Jurkat, Clone E6-1 (cell line): Measurements from ENCODE around the gene UGDH.
A peak's percentile ranks its signal among the peaks of the same experiment; 100 is the strongest.
"Not testable (repeated sequence)": the region's sequence is repeated elsewhere in the genome, so short reads cannot be mapped to it uniquely, and the experiment has no call there.

ENCODE experiments used
- DNase-seq: peaks from one replicate; pipeline ENCODE4 v3.0.0-alpha.2; 2011; ENCODE audit warnings: low read depth, low spot score
- H3K4me3 ChIP-seq: 2 replicates; pipeline ENCODE4 v1.5.1; 2011; ENCODE audit warnings: mild to moderate bottlenecking, low read length, control low read depth, moderate library complexity

UGDH gene

DNA sequence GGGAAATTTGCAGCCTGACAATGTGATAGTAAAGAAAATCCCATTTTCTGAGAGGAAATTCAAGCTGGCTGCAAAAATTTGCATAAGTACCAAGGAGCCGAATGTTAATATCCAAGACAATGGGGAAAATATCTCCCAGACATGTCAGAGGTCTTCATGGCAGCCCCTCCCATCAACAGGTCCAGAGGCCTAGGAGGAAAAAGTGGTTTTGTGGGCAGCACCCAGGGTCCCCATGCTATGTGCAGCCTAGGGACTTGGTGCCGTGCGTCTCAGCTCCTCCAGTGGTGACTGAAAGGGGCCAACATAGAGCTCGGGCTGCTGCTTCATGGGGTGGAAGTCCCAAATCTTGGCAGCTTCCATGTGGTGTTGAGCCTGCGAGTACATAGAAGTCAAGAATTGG, 6.3 kb upstream of the UGDH start:
- DNase-seq, result no peak
- H3K4me3 ChIP-seq, result no peak overlapping the region

DNA sequence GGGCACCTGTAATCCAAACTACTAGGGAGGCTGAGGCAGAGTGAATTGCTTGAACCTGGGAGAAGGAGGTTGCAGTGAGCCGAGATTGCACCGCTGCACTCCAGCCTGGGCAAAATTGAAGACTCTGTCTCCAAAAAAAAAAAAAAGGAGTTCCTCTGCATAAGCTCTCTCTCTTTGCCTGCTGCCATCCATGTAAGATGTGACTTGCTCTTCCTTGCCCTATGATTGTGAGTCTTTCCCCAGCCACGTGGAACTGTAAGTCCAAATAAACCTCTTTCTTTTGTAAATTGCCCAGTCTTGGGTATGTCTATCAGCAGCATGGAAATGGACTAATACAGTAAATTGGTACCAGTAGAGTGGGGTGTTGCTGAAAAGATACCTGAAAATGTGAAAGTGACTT, 5.0 kb upstream of the UGDH start:
- not testable (repeated sequence) for DNase-seq, H3K4me3 ChIP-seq

DNA sequence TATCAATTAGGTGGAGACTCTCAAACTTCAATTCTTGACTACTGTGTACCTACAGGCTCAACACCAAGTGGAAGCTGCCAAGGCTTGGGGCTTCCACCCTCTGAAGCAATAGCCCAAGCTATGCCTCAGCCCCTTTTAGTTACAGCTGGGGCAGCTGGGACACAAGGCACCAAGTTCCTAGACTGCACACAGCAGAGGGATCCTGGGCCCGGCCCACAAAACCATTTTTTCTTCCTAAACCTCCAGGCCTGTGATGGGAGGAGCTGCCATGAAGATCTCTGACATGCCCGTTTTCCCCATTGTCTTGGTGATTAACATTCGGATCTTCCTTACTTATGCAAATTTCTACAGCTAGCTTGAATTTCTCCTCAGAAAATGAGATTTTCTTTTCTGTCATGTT, 3.4 kb upstream of the UGDH start:
- no peak overlapping the region for H3K4me3 ChIP-seq
- DNase-seq, result no peak

DNA sequence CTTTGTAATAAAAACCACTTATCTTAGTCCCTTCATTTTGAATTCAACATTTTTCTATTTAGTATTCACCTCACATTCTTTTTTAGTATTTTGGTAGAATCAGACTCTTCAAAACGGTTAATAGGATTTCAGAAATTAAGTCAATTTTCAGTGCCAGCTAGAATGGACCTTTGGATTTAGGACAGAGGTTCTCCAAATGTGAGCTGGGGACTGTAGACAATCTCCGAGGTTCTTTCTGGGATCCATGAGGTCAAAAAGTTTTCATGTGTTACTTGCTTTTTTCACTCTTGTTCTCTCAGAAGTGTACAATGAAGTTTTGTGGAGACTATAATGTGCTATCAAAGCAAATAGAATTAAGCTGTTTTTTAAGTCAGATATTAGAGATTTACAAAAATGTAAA, 2.3 kb upstream of the UGDH start:
- no peak overlapping the region for H3K4me3 ChIP-seq
- DNase-seq, result no peak

DNA sequence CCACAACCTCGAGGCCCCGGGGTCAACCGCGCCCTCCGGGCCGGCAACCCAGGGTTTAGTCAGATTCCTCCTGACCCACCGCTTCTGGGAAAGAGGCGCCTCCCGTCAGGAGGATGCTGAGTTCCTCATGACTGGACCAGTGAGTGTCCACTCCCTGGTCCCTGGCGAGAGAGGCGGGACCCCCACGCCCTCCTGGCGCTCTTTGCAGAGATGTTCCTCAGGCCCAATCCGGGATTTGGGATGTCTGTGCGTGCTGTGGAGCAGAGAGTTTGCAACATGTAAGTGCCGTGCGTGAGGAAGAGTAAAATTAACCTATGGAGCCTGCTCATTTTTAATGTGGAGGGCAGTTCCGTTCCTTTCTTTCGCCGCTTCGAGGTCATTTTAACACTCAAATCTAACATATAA, 824 bp upstream of the UGDH start:
- H3K4me3 ChIP-seq, result peak overlapping the region; percentile 70
- DNase-seq, result no peak

DNA sequence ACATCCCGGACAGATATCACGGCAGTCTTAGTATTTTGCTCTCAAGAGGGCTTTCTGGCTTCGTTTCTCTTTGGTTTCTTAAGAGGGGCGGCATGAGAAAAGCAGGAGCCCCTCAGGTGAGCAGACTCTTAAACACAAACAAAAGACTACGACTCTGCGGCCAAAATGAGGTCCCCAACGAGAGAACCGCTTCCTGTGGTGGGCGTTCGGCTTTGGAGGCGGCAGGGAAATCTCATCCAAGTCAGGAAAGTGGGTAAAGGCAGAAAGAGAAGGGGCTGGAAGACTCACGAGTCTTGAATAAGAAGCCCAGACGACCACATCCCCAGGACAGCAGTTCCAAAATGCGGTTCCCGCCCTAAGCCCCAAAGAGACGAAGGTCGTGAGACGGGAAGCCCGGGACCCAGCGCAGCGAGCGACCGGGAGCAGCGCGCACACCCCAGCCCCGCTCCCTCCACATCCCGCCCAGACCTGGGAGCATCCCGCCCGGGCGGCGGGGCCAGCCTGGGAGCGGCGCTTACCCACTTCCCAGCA, 409 bp downstream of the UGDH start:
- peak overlapping the region; percentile 70 for H3K4me3 ChIP-seq

DNA sequence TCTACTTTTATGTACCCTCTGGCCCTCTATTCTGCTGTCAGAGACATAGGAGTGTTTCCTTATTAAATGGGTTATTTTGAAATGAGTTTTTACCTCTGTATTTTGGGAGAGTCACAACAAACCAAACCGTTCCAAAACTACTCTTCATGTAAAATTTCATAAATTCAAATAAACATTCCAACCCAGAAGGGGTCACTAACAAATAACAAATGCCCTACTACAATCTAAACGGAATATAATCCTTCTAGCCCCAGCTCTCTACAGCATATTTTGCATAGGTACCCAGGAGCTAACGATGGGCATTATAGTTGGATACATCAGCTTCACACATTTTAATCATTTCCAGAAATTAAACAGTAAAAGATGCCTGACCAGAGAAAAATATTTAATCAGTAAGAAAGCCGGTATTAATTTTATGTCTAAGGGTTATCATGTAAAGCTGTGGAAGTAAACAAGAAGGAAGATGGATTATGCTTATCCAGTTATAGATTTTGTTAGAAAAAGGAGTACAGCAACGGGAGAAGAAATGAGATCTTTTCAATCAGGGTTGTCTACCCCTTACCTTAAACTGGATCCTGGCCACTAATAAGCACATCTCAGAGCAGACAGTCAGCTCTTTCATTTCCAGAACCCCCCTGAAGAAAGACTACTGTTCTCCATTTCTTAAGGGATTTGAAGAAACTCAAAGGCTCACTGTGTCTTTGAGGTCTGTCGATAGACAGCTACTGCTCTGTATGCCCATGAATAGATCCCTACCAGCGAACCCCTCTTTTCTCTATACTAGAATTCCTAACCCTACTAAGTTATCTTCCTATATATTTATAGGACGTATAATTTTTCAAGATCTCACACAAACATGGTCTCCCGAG, 1.2 kb downstream of the UGDH start:
- no peak for DNase-seq
- peak overlapping the region; percentile 70 for H3K4me3 ChIP-seq

More for the DNA sequence above, 409 bp downstream of the UGDH start:
- peak; percentile 39 for DNase-seq

DNA sequence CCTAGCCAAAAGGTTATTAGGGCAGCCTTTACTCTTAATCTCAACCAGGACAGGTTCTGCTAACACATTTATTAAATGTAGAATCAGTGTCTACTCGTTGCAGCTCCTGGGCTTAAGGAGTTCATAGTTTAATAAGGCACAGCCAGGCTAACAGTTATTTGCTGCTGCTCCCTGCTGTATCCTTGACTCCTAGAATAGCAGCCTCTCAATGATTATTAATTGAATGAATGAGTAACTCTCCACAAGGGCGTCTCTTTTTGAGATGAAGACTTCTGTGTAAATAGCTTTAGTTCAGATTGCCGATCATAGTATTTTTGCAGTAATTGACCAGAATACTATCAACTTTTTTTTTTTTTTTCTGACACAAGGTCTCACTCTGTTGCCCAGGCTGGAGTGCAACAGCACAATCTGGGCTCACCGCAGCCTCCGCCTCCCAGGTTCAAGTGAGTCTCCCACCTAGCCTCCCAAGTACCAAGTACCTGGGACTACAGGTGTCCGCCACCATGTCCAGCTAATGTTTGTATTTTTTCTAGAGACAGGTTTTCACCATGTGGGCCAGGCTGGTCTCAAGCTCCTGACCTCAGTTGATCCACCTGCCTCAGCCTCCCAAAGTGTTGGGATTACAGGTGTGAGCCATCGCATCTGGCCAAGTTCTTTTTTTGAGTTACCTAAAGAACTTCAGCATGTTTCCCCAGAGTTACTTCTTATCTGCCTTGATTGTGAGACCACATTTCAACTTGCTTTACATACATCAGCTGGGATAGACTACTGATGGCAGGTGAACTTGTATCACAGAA, 2.9 kb downstream of the UGDH start:
- DNase-seq, result no peak
- H3K4me3 ChIP-seq, result no peak overlapping the region

DNA sequence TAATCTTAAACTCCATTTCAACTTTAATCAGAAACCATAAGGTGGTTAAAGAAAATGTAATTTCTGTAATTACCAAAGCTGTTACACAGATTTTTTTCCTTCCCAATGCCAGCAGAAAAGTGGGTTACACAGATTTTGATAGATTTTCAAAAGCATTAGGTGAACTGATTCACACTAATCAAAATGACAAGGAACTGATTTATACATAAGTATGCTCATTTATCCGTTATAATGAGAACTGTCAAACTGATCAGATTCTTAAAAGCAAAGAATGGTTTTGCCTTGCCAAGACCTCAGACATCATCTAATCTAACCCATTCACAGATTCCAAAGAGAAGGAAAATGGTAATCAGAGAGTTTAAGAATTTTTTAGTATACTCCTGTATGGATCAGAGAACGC, 5.2 kb downstream of the UGDH start:
- no peak for DNase-seq
- no peak overlapping the region for H3K4me3 ChIP-seq

DNA sequence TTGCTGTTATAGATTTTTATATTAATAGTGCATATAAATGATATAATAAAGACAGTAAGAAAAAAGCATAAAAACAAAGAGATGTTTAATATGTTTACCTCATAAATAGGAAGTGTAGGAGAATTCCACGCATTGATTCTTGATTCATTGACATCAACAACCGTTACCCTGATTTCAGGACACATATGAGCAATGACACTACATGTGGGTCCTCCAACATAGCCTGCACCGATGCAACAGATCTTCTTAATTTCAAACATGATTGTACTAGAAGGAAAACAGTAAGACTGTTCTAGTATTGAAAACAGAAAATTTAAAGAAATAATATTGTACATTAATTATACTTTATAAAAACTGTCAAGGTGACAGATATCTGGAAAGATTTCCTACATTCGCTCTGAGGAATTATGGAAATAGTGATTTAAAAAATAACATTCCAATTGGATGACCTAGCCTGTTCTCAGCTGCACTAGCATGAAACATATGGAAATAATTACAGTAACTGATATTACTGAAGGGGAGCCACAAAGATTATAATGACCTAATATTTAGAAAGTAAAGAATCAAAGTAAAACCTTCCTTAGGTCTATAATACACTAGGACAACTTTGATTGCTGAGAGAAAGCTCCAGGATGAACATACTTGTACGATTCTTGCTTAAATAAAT, 5.9 kb downstream of the UGDH start:
- no peak overlapping the region for H3K4me3 ChIP-seq
- no peak for DNase-seq

DNA sequence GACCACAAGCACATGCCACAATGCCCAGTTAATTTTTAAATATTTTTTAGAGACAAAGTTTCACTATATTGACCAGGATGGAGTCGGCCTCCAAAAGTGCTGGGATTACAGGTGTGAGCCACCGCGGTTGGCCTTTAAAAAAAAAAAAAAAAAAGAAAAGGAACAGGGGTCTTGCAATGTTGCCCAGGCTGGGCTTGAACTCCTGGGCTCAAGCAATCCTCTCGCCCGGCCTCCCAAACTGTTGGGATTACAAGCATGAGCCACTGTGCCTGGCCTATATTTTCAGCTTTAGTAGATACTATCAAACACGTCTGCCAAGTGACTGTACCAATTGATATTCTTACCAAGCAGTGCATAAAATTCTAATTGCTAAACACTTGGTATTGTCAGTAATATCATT, 8.8 kb downstream of the UGDH start:
- DNase-seq, result no peak
- H3K4me3 ChIP-seq, result no peak overlapping the region

DNA sequence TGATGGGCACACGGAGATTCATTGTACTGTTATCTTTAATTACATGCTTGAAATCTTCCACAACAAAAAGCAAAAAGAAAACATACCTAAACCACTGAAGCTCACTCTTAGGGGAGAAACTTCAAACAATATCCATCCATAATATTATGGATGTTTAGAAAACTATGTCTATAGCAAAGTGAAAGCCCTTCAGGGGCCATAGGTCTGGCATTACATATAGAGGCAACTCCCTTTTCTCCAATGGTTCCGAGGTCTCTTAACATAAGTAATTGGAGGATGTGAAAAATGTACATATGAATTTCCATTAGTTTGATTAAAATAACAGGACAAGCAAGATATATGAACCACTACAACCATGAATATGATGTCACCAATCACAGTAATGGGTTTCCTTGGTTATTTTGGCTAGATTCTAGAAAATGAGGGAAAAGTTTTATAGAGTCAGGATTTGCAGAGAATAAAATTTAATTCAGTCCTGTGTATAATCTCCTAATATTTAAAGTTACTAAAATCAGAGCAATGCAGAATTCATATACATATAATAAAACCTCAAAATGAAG, 10.8 kb downstream of the UGDH start:
- H3K4me3 ChIP-seq, result no peak overlapping the region
- DNase-seq, result no peak

DNA sequence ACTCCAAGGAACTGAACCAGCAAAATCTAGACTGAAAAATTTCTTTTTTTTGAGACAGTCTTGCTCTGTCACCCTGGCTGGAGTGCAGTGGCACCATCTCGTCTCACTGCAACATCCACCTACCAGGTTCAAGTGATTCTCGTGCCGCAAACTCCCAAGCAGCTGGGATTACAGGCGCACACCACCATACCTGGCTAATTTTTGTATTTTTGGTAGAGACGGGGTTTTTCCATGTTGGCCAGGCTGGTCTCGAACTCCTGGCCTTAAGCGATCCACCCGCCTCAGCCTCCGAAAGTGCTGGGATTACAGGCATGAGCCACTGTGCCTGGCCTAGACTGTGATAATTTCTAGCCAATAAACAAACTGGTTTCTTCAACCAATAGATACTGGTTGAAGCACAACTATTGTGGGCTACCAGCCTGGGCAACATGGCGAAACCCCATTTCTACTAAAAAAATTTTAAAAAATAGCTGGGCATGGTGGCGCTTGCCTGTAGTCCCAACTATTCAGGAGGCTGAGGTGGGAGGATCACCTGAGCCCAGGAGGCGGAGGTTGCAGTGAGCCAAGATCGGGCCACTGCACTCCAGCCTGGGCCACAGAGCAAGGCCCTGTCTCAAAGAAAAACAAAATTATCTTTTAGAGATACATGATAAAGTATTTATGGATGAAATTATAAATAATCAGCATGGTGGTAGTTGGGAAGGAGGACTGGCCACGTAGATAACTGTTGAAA, 11.4 kb downstream of the UGDH start:
- H3K4me3 ChIP-seq, DNase-seq: not testable (repeated sequence)

DNA sequence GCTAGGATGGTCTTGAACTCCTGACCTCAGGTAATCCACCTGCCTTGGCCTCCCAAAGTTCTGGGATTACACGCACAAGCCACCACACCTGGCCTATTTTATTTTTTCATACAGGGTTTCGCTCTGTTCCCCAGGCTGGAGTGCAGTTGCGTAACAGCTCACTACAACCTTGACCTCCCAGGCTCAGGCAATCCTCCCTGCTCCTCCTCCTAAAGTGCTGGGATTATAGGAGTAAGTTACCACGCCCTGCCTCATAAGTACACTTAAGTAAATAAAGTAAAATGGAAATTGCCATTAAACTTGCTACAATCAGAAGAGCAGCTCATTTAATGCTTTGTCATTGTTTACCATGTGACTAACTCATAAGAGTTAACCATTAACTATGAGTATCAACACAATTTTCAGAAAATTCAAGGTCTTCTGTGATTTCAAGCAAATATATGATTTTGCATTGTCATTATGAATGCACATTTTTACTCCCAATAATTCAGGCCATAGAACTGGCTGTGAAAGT, 12.3 kb downstream of the UGDH start:
- no peak overlapping the region for H3K4me3 ChIP-seq
- DNase-seq, result no peak

DNA sequence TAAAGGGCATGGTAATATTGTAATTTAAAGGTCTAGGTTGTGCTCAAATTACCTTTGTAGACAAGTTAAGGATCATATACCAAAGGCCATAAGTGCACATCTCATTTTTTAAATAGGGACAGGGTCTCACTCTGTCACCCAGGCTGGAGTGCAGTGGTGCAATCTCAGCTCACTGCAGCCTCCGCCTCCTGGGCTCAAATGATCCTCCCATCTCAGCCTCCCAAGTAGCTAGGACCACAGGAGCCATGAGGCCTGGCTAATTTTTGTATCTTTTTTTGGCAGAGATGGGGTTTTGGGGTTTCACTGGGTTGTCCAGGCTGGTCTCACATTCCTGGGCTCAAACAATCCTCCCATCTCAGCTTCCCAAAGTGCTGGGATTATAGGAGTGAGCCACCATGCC, 13.0 kb downstream of the UGDH start:
- not testable (repeated sequence) for DNase-seq, H3K4me3 ChIP-seq

DNA sequence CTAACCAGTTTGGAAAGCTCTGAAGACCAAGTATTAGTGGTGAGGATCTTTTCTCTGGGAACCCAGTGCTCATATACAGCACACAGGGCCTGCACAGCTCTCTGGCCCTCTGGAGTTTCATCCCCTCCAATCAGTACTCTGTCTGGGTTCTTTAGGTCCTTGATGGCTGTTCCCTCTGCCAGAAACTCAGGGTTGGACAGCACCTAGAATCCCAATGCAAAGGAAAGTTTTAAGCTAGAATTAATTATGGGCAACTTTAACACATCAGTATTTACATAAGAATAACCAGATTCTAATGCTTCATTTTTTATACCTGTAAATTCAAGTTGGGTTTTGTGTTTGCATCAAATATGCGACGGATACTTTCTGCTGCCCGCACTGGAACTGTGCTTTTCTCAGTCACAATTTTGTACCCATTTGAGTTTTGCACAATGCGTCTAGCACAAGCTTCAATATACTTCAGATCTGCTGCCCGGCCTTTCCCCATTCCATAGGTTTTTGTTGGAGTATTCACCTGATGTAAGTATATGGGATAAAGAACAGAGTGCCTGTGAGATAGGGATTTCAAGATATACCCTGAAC, 16.8 kb downstream of the UGDH start:
- DNase-seq, result no peak
- H3K4me3 ChIP-seq, result no peak overlapping the region

DNA sequence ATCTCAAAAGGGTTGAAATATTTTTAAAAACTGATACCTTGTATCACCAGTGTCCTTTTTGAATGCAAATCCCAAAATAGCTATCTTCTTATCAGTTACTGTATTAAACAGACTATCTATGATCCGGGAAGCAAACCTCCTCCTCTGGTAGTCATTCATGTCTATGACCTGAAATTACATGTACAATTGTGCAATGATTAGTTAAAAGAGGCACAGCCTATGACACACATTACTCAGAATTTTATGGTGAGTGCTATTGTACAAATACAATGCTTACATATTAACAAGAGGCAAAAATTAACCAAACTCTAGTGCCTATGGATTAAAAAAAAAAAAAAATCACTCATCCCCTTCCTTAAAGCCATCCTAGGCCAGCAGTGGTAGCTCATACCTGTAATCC, 21.7 kb downstream of the UGDH start:
- H3K4me3 ChIP-seq, result no peak overlapping the region
- DNase-seq, result no peak

DNA sequence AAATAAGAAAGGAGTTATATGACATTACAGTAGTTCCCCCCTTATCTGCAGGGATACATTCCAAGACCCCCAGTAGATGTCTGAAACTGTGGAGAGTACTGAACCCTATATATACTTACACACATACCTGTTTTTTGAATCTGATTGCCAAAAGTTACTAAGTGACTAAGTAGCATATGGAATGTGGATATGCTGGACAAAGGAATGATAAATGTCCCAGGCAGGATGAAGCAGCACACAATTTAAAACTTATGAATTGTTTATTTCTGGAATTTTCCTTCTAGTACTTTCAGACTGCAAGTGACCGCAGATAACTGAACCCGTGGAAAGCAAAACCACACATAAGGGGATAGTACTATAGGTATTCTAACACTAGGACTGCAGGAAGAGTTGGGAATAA, 22.7 kb downstream of the UGDH start:
- H3K4me3 ChIP-seq, result no peak overlapping the region
- DNase-seq, result no peak
